ENCODE data around the gene NAIF1. TPM values are rescaled to one million over a fixed set of nuclear protein-coding genes. Genes with fewer than 3 reads are reported as not detected.
"Not testable (repeated sequence)": the region's sequence is repeated elsewhere in the genome, so short reads cannot be mapped to it uniquely, and the experiment has no call there.

The NAIF1 gene
- total RNA-seq, 1 experiment from 2014 or later: 25.5 TPM

GRCh38 chr9:128062279-128062678, 4.8 kb downstream of the NAIF1 start:
- DNase-seq (ENCODE audit: low read depth): no peak

- no peak for DNase-seq (ENCODE audit: low read depth)
Observed at GRCh38 chr9:128061275-128061960, 5.7 kb downstream of the NAIF1 start.

GRCh38 chr9:128059365-128059983, 7.6 kb downstream of the NAIF1 start:
- no peak for DNase-seq (ENCODE audit: low read depth)

GRCh38 chr9:128057724-128058409, 9.3 kb downstream of the NAIF1 start:
- DNase-seq (ENCODE audit: low read depth): no peak

GRCh38 chr9:128056887-128057723, 10.0 kb downstream of the NAIF1 start:
- DNase-seq (ENCODE audit: low read depth): no peak

GRCh38 chr9:128056086-128056485, 11.0 kb downstream of the NAIF1 start:
- DNase-seq (ENCODE audit: low read depth): no peak

GRCh38 chr9:128055344-128056040, 11.6 kb downstream of the NAIF1 start:
- DNase-seq (ENCODE audit: low read depth): no peak

- no peak for DNase-seq (ENCODE audit: low read depth)
Observed at GRCh38 chr9:128054087-128054486, 13.0 kb downstream of the NAIF1 start.

- no peak for DNase-seq (ENCODE audit: low read depth)
Observed at GRCh38 chr9:128053560-128053959, 13.6 kb downstream of the NAIF1 start.

GRCh38 chr9:128051932-128052709, 15.0 kb downstream of the NAIF1 start:
- no peak for DNase-seq (ENCODE audit: low read depth)

GRCh38 chr9:128049843-128050242, 17.3 kb downstream of the NAIF1 start:
- DNase-seq (ENCODE audit: low read depth): no peak

- DNase-seq (ENCODE audit: low read depth): no peak
Observed at GRCh38 chr9:128048663-128049062, 18.5 kb downstream of the NAIF1 start.

GRCh38 chr9:128047231-128047630, 19.9 kb downstream of the NAIF1 start:
- DNase-seq (ENCODE audit: low read depth): no peak

- DNase-seq (ENCODE audit: low read depth): no peak
Observed at GRCh38 chr9:128045831-128046230, 21.3 kb downstream of the NAIF1 start.

- not testable (repeated sequence) for DNase-seq (ENCODE audit: low read depth)
Observed at GRCh38 chr9:128045409-128045808, 21.7 kb downstream of the NAIF1 start.

GRCh38 chr9:128043467-128043868, 23.7 kb downstream of the NAIF1 start:
- DNase-seq (ENCODE audit: low read depth): no peak

- no peak for DNase-seq (ENCODE audit: low read depth)
Observed at GRCh38 chr9:128042043-128042442, 25.1 kb downstream of the NAIF1 start.

- DNase-seq (ENCODE audit: low read depth): not testable (repeated sequence)
Observed at GRCh38 chr9:128040783-128041182, 26.3 kb downstream of the NAIF1 start.

- not testable (repeated sequence) for DNase-seq (ENCODE audit: low read depth)
Observed at GRCh38 chr9:128036522-128036921, 30.6 kb downstream of the NAIF1 start.

GRCh38 chr9:128034821-128035652, 32.1 kb downstream of the NAIF1 start:
- DNase-seq (ENCODE audit: low read depth): peak; percentile 84

Data from Daoy (cell line).